Endothelial cell of hepatic sinusoid (primary cell): ENCODE data around the gene CNPY2.
"Not testable (repeated sequence)": the region's sequence is repeated elsewhere in the genome, so short reads cannot be mapped to it uniquely, and the experiment has no call there.

Experiments
- in situ Hi-C: cut with HindIII; loops from 2 replicates; pipeline ENCODE4 v1.10.0; 2017; ENCODE audit warnings: low sequenced_read_pairs

CNPY2 gene

GRCh38 chr12:56315622-56316473 is at the start of gene CNPY2:
Gene CNPY2 (minus strand): TSS chr12:56315988. CDS start chr12:56315217, 771 bp downstream.
- in situ Hi-C loops, result loop anchor here (5.0 kb wide), 2 partner anchors 46 to 91 kb away; partner anchors contain the start of genes APOF and STAT2

- in situ Hi-C loops, result loop anchor here (5.0 kb wide), 1 partner anchor 45 kb away; the partner anchor contains the start of gene CNPY2
These were observed 46.6 kb upstream of the CNPY2 start, which contains the start of gene APOF for GRCh38 chr12:56362130-56363059. Gene APOF (minus strand): TSS chr12:56362857. CDS start chr12:56362745, 112 bp downstream.

- in situ Hi-C loops, result loop anchor here (5.0 kb wide), 1 partner anchor 44 kb away; the partner anchor contains the start of gene CNPY2
These were observed 45.8 kb upstream of the CNPY2 start for GRCh38 chr12:56361487-56362129.

GRCh38 chr12:56359851-56360767 is 44.3 kb upstream of the CNPY2 start, which contains the start of gene STAT2:
Gene STAT2 (minus strand): TSS chr12:56360107. CDS start chr12:56356571, 3,536 bp downstream.
- in situ Hi-C loops, result loop anchor here (5.0 kb wide), 1 partner anchor 43 kb away; the partner anchor contains the start of gene CNPY2

GRCh38 chr12:56358836-56359532 is 43.2 kb upstream of the CNPY2 start:
- in situ Hi-C loops, result no loop called here

- in situ Hi-C loops, result no loop called here
These were observed 35.5 kb upstream of the CNPY2 start for GRCh38 chr12:56351325-56351724.

- in situ Hi-C loops, result no loop called here
These were observed 34.9 kb upstream of the CNPY2 start for GRCh38 chr12:56350662-56351061.

GRCh38 chr12:56348776-56349175 is 33.0 kb upstream of the CNPY2 start:
- in situ Hi-C loops, result loop anchor here (5.0 kb wide), 1 partner anchor 59 kb away; no protein-coding TSS in a partner anchor

- in situ Hi-C loops, result loop anchor here (5.0 kb wide), 1 partner anchor 60 kb away; no protein-coding TSS in a partner anchor
These were observed 31.5 kb upstream of the CNPY2 start for GRCh38 chr12:56347255-56347654.

- in situ Hi-C loops, result loop anchor here (5.0 kb wide), 1 partner anchor 61 kb away; no protein-coding TSS in a partner anchor
These were observed 30.9 kb upstream of the CNPY2 start for GRCh38 chr12:56346675-56347074.

- in situ Hi-C loops, result not testable (repeated sequence)
These were observed 26.5 kb upstream of the CNPY2 start for GRCh38 chr12:56342290-56342689.

- in situ Hi-C loops, result no loop called here
These were observed 25.8 kb upstream of the CNPY2 start for GRCh38 chr12:56341616-56342015.

GRCh38 chr12:56339158-56339422 is 23.3 kb upstream of the CNPY2 start:
- in situ Hi-C loops, result no loop called here

GRCh38 chr12:56338308-56339157 is 22.7 kb upstream of the CNPY2 start, which contains the start of gene IL23A:
Gene IL23A (plus strand): TSS chr12:56338884. CDS start chr12:56339045, 161 bp downstream.
- in situ Hi-C loops, result no loop called here

- in situ Hi-C loops, result no loop called here
These were observed 22.0 kb upstream of the CNPY2 start for GRCh38 chr12:56337753-56338251.

GRCh38 chr12:56336361-56337167 is 20.8 kb upstream of the CNPY2 start:
- in situ Hi-C loops, result no loop called here

GRCh38 chr12:56335527-56335926 is 19.7 kb upstream of the CNPY2 start:
- in situ Hi-C loops, result not testable (repeated sequence)
